22Rv1 (cell line): ENCODE results near the gene CCDC59.

Source experiments
- ZFX ChIP-seq: fragments of 450-650 bp; IDR thresholded peaks from 2 replicates; pipeline ENCODE4 v1.6.1; 2017; ENCODE audit warnings: antibody characterized with exemption, borderline replicate concordance
- TF ChIP-seq, protein P1 (sequence below): fragments of 450-650 bp; IDR thresholded peaks from 2 replicates; pipeline ENCODE4 v1.5.1; 2017; ENCODE audit warnings: mild to moderate bottlenecking

DNA sequence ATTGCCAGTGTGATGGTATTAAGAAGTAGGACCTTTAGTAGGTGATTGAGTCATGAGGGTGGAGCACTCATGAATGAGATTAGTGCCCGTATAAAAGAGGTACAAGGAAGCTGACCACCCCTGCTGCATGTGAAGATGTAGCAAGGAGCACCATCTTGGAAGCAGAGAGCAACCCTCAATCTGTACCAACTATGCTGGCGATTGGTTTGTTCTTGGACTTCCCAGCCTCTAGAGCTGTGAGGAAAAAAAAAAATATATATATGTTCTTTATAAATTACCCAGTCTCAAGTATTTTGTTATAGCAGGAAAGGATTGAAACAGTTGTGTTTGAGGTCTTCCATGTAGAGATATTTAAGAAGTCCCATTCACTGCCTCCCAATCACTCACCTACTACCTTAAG is 17.0 kb upstream of the CCDC59 start:
- TF ChIP-seq, protein P1, sequence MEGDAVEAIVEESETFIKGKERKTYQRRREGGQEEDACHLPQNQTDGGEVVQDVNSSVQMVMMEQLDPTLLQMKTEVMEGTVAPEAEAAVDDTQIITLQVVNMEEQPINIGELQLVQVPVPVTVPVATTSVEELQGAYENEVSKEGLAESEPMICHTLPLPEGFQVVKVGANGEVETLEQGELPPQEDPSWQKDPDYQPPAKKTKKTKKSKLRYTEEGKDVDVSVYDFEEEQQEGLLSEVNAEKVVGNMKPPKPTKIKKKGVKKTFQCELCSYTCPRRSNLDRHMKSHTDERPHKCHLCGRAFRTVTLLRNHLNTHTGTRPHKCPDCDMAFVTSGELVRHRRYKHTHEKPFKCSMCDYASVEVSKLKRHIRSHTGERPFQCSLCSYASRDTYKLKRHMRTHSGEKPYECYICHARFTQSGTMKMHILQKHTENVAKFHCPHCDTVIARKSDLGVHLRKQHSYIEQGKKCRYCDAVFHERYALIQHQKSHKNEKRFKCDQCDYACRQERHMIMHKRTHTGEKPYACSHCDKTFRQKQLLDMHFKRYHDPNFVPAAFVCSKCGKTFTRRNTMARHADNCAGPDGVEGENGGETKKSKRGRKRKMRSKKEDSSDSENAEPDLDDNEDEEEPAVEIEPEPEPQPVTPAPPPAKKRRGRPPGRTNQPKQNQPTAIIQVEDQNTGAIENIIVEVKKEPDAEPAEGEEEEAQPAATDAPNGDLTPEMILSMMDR: no peak
- TF ChIP-seq ZFX: no peak
